Stimulated activated CD8-positive, alpha-beta memory T cell treated with anti-CD3 and anti-CD28 coated beads, Interleukin-15, amount 100 ng/mL, for 24 hours (primary cell): ENCODE results near the gene MAP3K14.

Experiments used
- DNase-seq: peaks from one replicate; pipeline ENCODE4 v3.0.0-alpha.2; 2020; ENCODE audit warnings: low read depth

MAP3K14 gene

GRCh38 chr17:45223539-45224528 is 93.0 kb downstream of the MAP3K14 start:
- no peak for DNase-seq

DNA sequence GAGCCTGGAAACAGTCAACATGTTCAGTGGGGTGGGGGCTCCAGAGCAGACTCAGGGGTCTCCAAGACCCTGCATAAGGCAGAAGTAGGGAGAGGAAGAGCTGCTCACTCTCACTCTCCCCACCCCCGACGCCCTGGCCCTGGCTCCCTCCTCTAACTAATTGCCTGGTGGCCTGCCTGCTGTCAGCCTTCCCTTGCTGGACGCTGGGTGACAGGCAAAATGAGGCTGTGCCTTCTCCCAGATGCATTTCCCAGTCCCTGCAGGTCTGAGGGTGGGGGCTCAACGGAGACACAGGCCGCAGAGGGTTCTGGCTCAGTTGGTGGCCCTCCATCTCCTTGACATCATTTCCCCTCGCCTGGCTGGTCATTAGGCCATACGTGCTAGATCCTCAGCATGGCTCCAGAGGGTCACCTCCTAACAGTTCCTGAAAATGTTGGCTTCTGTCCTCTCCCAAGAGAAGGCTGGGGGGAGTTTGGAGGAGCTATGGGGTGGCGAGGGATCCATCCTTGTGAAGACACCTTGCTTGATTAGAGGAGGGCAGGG is 93.8 kb downstream of the MAP3K14 start:
- DNase-seq = no peak

DNA sequence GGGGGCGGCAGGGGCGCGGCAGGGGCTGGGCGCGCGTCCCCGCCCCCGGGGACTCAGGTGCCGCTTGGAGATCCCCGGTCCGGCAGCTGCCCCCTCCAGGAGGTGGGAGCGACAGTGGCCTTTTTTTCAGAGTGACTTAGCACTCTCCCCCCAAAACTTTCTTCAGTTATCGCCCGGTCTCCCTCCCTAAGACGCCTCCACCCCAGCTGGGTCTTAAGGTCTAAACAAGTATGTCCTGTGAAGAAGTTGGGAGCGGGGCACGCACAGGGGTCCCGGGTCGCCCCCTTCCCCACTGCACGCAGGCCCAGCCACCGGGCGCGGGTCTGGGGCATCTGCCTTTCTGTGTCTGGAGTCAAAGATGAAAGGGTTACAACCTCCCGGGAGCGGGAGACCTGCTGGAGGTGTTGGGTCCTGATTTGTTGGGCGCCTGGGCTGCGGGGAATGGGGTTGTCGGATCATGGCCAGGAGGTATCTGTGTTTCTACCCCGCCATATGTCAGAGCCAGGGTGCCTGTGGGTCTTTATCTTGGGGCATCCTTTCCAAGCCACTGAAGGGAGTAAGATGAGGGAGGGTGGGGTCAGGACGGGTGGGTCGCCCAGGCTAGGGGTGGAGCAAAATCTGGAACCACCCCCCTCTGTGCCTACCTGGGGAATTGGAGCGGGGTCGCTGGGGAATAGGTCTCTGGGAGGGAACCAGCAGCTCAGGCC is 94.4 kb downstream of the MAP3K14 start:
- no peak for DNase-seq

- no peak for DNase-seq
Measured at GRCh38 chr17:45222014-45222288, 94.9 kb downstream of the MAP3K14 start.

- no peak for DNase-seq
Measured at GRCh38 chr17:45221081-45222013, 95.5 kb downstream of the MAP3K14 start, which contains the start of gene FMNL1. Gene FMNL1 (plus strand): TSS chr17:45221885. CDS start chr17:45222125, 240 bp downstream.

- no peak for DNase-seq
Measured at GRCh38 chr17:45220079-45220478, 96.7 kb downstream of the MAP3K14 start.

GRCh38 chr17:45218895-45219661 is 97.7 kb downstream of the MAP3K14 start:
- DNase-seq = peak; percentile 90
